SJSA1 (cell line): Measurements from ENCODE around the gene RMDN2. TPM values are rescaled to one million over a fixed set of nuclear protein-coding genes. Genes with fewer than 3 reads are reported as not detected.

Experiments
- DNase-seq, 2 experiments: peaks; one replicate each; pipeline ENCODE4 v3.0.0-alpha.2; 2015 to 2020; ENCODE audit warnings: low spot score in 2 of 2, low read depth in 1 of 2
- H3K27ac ChIP-seq: fragments of 250-450 bp; sonication (Bioruptor Pico); 2 replicates; pipeline ENCODE4 v1.5.1; 2020; ENCODE audit warnings: mild to moderate bottlenecking, moderate library complexity
- H3K27me3 ChIP-seq: fragments of 250-450 bp; sonication (Bioruptor Pico); replicated peaks from 2 replicates; pipeline ENCODE4 v1.5.1; 2020; ENCODE audit warnings: mild to moderate bottlenecking, moderate library complexity
- H3K36me3 ChIP-seq: fragments of 250-450 bp; sonication (Bioruptor Pico); 2 replicates; pipeline ENCODE4 v1.5.1; 2020; ENCODE audit warnings: mild to moderate bottlenecking
- H3K4me1 ChIP-seq: fragments of 250-450 bp; sonication (Bioruptor Pico); replicated peaks from 2 replicates; pipeline ENCODE4 v1.6.1; 2021; ENCODE audit warnings: mild to moderate bottlenecking
- H3K4me3 ChIP-seq: fragments of 250-450 bp; sonication (Bioruptor Pico); 2 replicates; pipeline ENCODE4 v1.5.1; 2020; ENCODE audit warnings: mild to moderate bottlenecking
- H3K9me3 ChIP-seq: fragments of 250-450 bp; sonication (Bioruptor Pico); replicated peaks from 2 replicates; pipeline ENCODE4 v1.5.1; 2020; ENCODE audit warnings: mild to moderate bottlenecking
- total RNA-seq: library from RNA; depleted of rRNA; stranded (reverse); fragments of >200 nt; shearing (Covaris generic); gene quantifications from 2 replicates; pipeline ENCODE4 v1.2.3, GENCODE V29; 2014

RMDN2 gene
- total RNA-seq, 1 experiment from 2014 or later, result 20.8 TPM

DNA sequence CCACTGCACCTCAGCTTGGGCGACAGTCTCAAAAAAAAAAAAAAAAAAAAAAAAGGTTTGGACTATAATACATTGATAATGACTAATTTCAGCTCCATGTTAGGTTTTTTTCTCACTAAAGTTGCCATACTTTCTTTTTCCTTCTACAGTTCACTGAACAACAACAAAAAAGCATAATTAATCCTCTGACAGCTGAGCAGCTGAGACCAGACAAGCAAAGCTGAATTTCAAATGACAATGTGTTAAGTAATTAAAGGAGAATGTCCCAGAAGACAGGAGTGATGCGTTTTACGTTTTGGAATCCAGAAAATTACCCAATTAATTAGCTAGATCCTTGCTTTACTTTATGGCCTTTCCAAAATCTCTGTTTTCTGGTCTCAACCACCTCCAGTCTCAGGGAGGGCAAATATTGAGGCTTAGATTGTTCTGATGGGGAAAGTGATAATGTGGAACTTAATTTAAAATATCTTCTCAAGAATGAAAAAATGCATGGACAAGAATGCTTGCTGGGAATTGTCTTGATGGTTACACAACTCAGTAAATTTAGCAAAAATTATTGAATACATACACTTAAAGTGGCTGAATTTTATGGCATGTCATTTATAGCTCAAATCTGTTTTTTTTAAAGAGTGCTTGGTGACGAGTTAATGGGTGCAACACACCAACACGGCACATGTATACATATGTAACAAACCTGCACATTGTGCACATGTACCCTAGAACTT is 17.4 kb upstream of the RMDN2 start:
- no peaks in the 10 kb centered on the region for H3K36me3 ChIP-seq
- H3K4me1 ChIP-seq, result peaks cover 18% of the 10 kb centered on the region
- H3K27me3 ChIP-seq, result no peaks in the 10 kb centered on the region
- DNase-seq, result no peak
- H3K27ac ChIP-seq, result no peak overlapping the region
- no peaks in the 10 kb centered on the region for H3K9me3 ChIP-seq
- H3K4me3 ChIP-seq, result no peak overlapping the region

DNA sequence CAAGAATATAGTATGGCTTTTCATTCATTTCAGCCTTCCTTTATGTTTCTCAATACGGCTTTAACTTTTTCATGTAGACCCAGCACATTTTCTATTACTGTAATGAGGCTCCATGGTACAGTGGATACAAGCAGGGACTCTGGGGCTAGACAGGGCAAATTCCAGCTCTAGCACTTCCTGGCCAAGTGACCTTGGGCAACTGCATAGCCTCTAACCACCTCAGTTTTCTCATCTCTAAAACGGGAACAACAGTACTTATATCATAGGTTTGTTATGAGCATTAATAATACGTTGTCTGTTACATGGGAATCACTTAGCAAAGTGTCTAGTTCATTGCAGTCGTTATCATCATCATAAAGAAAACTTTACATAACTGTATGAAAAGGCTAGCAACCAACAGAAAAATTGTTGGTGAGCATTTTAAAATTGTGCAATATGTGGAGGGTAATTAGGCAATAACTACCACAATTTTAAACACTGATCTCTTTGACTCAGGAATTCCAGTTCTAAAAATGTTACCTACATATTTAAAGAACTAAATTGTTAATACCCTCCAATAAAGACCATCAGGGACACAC is 13.7 kb upstream of the RMDN2 start:
- Histone ChIP-seq H3K4me1 (peaks cover 19% of the 10 kb centered on the region), H3K4me3 (no peak overlapping the region), H3K9me3 (no peaks in the 10 kb centered on the region), H3K27me3 (no peaks in the 10 kb centered on the region), H3K36me3 (no peaks in the 10 kb centered on the region), H3K27ac (no peak overlapping the region)
- no peak for DNase-seq

DNA sequence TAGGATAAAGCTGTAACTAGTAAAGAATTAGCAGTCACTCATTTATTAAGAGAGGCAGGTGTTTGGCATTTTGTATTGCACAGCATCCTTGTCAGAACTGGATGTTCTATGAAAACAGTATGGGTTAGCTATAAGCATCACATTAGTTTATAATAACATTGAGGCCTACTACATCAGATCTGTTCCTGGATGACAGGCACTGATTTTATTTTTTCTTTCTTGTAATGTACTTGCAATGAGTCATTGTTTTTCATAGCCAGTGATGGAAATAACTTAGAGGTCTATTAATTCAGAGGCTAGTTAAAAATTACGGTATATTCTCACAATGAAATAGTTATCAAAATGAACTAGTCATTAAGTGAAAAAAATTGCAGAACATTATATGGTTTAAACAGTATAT is 13.0 kb upstream of the RMDN2 start:
- Histone ChIP-seq H3K36me3 (no peaks in the 10 kb centered on the region), H3K27me3 (no peaks in the 10 kb centered on the region), H3K27ac (no peak overlapping the region), H3K9me3 (no peaks in the 10 kb centered on the region), H3K4me3 (no peak overlapping the region), H3K4me1 (peaks cover 26% of the 10 kb centered on the region)
- DNase-seq, result no peak

DNA sequence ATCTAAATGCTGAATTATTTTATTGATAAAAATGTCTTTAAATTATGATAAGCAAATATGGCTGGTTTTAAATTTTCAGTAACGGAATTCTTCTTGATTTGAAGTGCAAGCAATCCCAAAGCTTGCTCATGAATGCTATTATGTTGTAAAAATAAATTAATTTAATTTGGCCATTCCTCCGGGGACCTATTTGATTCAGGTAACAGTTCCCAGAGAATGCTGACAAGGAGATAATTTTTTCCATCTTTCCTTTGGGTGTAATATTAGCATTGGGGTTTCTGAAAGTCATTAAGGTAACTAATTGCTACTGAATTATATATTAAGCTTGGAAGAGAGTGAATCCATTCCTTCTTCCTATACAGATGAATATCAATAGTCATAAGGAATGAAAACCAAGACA is 12.5 kb upstream of the RMDN2 start:
- H3K36me3 ChIP-seq, result no peaks in the 10 kb centered on the region
- DNase-seq, result no peak
- H3K27me3 ChIP-seq, result no peaks in the 10 kb centered on the region
- H3K27ac ChIP-seq, result no peak overlapping the region
- no peaks in the 10 kb centered on the region for H3K9me3 ChIP-seq
- peaks cover 28% of the 10 kb centered on the region for H3K4me1 ChIP-seq
- no peak overlapping the region for H3K4me3 ChIP-seq

DNA sequence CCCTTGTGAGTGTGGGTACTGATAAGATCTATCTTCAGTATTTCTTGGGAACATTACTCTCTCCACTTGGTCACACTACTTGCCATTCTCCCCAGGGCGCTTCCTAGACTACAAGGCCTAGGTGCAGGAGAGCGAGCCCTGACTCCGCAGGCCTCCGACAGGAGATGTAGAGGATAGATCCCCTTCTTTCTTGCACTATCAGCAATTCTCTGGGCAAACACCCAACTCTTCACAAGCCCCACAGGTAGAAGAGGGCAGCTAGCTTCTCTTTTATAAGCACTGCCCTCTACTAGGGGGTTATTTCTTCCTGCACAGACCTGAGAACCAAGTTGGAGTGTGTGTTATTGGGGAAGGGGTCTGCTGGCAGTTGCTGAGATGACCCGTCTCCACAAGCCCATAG is 10.7 kb upstream of the RMDN2 start:
- DNase-seq, result no peak
- Histone ChIP-seq H3K36me3 (no peaks in the 10 kb centered on the region), H3K9me3 (no peaks in the 10 kb centered on the region), H3K27me3 (no peaks in the 10 kb centered on the region), H3K4me3 (no peak overlapping the region), H3K4me1 (peaks cover 22% of the 10 kb centered on the region), H3K27ac (no peak overlapping the region)

DNA sequence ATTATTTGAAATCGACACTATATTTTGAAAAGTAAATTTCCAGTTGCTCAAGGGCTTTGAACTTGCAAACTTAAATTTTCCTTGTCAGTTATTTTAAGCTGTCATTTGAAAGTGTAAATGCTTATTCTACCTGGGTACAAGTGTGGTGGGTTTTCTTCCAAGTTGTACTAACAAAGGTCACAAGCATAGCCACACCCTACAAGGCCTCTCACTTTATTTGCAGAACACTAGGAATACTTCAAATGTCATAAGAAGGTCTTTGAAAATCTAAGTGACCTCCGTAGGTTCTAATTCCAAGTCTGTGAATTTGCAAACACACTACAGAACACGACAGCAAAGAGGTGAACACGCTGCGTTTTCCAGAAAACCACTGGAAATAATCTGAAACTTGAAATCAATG is 9.3 kb upstream of the RMDN2 start:
- Histone ChIP-seq H3K4me3 (no peak overlapping the region), H3K4me1 (peaks cover 30% of the 10 kb centered on the region), H3K27me3 (no peaks in the 10 kb centered on the region), H3K36me3 (no peaks in the 10 kb centered on the region), H3K9me3 (no peaks in the 10 kb centered on the region), H3K27ac (no peak overlapping the region)
- DNase-seq, result no peak

DNA sequence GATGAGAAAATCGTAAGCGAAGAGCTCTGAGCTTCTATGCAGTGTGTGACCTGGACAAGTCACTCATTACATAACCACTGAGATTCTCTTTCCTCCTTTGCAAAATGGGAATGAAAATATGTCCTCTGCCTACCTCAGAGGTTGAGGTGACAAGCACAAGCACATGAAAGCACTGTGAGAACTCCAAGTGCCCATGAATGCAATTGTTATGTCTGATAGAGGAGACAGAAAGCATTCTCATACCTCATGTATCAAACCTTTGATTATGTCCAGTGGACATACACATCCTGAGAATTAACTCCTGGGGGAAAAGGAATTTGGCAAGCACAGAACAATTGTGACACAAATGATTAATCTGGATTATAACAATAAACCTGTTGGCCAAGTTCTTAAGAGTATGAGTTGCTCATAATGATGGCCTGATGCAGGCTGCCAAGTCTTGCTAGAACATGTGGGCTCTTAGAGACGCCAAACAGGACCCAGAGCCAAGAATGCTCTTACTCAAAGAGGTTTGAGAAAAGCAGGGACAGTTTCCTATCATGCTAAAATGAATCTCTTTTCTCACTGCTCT is 8.5 kb upstream of the RMDN2 start:
- H3K27ac ChIP-seq, result no peak overlapping the region
- H3K4me1 ChIP-seq, result peaks cover 37% of the 10 kb centered on the region
- H3K27me3 ChIP-seq, result no peaks in the 10 kb centered on the region
- no peak overlapping the region for H3K4me3 ChIP-seq
- no peak for DNase-seq
- no peaks in the 10 kb centered on the region for H3K9me3 ChIP-seq
- H3K36me3 ChIP-seq, result no peaks in the 10 kb centered on the region

DNA sequence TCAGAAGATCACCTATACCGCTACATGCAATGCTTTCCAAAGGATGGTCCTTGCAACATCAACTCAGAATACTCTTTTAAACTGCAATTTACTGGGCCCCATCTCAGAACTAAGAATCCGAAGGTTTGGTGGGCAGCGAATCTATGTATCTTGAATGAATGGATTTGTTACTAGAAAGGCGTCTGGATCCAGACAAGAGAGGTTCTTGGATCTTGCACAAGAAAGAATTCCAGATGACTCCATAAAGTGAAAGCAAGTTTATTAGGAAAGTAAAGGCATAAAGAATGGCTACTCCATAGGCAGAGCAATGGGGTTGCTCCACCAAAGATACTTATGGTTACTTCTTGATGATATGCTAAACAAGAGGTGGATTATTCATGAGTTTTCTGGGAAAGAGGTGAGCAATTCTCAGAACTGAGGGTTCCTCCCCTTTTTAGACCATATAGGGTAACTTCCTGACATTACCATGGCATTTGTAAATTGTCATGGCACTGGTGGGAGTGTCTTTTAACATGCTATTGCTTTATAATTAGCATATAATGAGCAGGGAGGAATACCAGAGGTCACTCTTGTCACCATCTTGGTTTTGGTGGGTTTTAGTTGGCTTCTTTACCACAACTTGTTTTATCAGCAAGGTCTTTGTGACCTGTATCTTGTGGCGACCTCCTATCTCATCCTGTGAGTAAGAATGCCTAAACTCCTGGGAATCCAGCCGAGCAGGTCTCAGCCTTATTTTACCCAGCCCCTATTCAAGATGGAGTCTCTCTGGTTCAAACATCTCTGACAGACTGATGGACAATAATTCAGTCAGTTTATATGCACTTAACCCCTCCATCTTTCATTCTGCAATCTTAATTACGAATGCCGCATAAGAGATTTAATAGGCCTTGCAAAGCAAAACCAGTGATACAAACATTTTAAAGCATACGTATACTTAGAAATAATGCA is 7.5 kb upstream of the RMDN2 start:
- Histone ChIP-seq H3K27me3 (no peaks in the 10 kb centered on the region), H3K36me3 (no peaks in the 10 kb centered on the region), H3K27ac (no peak overlapping the region), H3K9me3 (no peaks in the 10 kb centered on the region), H3K4me1 (peaks cover 34% of the 10 kb centered on the region), H3K4me3 (no peak overlapping the region)
- DNase-seq, result no peak

DNA sequence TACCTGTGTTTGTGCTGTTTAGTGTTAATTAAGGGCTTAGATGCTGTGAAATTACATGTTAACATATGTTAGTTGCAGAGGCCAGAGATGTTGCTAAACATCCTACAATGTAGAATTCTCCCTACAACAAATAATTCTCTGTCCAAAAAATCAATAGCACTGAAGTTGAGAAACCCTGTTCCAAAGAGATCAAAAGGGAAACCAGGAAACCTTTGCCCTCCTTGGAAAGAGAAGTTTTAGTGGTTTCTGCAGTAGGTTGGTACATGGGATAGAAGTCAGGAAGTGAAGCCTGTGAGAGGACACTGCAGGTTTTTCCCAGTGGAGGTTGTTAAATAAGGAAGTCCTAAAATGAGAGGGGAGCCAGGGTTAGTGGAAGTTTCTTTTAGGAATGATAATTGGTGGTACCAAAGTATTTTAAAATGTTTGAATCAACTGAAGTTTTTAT is 6.3 kb upstream of the RMDN2 start:
- DNase-seq, result no peak
- Histone ChIP-seq H3K27ac (no peak overlapping the region), H3K4me1 (peaks cover 34% of the 10 kb centered on the region), H3K9me3 (no peaks in the 10 kb centered on the region), H3K4me3 (no peak overlapping the region), H3K36me3 (no peaks in the 10 kb centered on the region), H3K27me3 (no peaks in the 10 kb centered on the region)

DNA sequence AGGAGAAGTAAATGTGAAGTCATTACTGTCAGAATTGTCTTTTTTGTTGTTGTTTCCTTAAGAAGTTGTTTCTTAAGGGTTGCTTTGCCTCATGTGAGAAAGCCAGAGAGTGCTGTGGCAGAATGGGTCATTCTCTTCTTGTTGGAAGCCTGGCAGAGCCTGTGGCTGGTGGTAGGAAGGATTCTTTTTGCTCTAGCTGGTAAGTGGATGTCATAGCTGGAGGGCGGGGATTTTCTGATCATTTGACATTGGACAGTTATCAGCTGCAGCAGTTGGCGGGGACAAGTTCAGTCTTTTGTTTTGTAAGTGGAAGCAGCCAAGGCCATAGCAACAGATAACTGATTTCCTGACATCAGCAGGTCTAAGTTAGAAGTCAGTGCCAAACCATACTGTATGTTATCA is 5.5 kb upstream of the RMDN2 start:
- no peak overlapping the region for H3K27ac ChIP-seq
- peaks cover 39% of the 10 kb centered on the region for H3K4me1 ChIP-seq
- H3K27me3 ChIP-seq, result no peaks in the 10 kb centered on the region
- no peaks in the 10 kb centered on the region for H3K36me3 ChIP-seq
- H3K4me3 ChIP-seq, result no peak overlapping the region
- DNase-seq, result no peak
- no peaks in the 10 kb centered on the region for H3K9me3 ChIP-seq

DNA sequence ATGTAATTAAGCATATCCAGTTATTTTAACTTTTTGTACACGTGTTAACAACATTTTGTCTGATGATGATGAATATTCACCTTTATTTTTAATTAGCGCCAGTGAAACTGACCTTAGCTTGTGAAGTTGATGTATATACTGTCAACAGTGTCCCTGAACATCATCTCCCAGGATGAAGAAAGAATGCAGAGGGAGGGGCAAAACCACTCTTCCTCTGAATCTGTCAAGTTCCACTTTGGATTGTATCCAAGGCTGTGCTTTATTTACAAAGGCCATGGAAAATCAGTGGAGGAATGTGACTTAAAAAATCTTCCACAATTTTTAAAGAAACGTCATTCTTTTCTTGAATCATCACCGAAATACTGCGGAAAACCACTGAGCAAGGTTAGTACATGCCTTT is 4.5 kb upstream of the RMDN2 start:
- H3K9me3 ChIP-seq, result no peaks in the 10 kb centered on the region
- H3K36me3 ChIP-seq, result no peaks in the 10 kb centered on the region; the same call in 1 of the 2 replicates
- DNase-seq, result peak; percentile 64 to 83
- H3K4me3 ChIP-seq, result no peak overlapping the region
- peaks cover 43% of the 10 kb centered on the region for H3K4me1 ChIP-seq
- peak overlapping the region; percentile 26 for H3K27ac ChIP-seq
- no peaks in the 10 kb centered on the region for H3K27me3 ChIP-seq

DNA sequence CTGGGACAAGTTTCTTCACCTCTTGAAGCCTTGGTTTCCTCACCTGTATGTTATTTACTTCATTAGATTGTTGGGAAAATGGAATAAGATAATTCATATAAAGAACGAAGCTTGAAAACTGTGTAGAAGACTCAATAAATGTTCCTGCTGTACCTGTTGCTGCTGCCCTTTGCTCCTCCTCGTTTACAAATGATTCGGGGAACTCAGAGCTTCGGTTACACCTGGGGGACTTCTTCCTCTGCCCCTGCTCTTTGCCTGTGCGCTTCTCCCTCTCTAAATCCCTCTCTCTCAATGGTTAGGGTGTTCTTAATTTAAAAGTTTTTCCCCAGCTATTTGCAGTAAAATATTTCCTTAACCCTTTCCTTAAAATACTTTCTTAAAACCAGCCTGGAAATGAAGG is 3.3 kb upstream of the RMDN2 start:
- H3K9me3 ChIP-seq, result no peaks in the 10 kb centered on the region
- no peaks in the 10 kb centered on the region for H3K27me3 ChIP-seq
- no peak for DNase-seq
- no peaks in the 10 kb centered on the region; the same call in 1 of the 2 replicates for H3K36me3 ChIP-seq
- peaks cover 37% of the 10 kb centered on the region for H3K4me1 ChIP-seq
- H3K27ac ChIP-seq, result no peak overlapping the region
- no peak overlapping the region for H3K4me3 ChIP-seq

DNA sequence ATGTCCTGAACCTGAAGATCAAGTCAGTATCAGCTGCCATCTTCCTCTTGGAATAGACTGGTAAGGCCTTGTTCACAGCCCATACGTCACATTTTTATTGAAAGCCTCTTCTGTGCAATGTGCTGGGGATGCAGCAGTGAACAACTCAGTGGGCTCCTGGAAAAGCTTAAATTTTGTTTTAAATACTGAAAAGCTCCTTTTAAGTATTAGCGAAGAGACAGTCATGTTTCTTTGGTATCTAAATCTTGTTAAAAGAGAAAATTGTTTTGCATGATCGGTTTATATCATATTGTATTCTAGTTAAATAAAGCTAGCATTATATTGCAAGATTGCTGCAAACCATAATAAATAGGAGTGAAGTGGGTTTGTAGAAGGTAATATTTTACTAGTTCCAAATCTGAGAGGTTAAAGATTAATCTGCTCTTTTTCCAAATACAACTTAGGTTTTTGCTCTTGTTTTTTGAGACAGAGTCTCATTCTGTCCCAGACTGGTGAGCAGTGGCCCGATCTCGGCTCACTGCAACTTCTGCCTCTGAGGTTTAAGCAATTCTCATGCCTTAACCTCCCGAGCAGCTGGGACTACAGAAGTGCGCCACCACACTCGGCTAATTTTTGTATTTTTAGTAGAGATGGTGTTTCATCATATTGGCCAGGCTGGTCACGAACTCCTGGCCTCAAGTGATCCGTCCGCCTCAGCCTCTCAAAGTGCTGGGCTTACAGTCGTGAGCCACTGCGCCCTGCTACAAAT is 1.6 kb upstream of the RMDN2 start:
- Histone ChIP-seq H3K27ac (no peak overlapping the region), H3K36me3 (no peaks in the 10 kb centered on the region; the same call in 1 of the 2 replicates), H3K27me3 (no peaks in the 10 kb centered on the region), H3K9me3 (no peaks in the 10 kb centered on the region), H3K4me3 (no peak overlapping the region), H3K4me1 (peaks cover 32% of the 10 kb centered on the region)
- no peak for DNase-seq
